ENCODE results near the gene TECPR2. TPM values are rescaled to one million over a fixed set of nuclear protein-coding genes. Genes with fewer than 3 reads are reported as not detected.

Gene TECPR2
- total and polyA plus RNA-seq, 2 of the 13 experiments (the other 11 are each of a cell fraction or from before 2014, with no cell fraction given), result 3.5 to 5.7 TPM

GRCh38 chr14:102516531-102517391, 154.0 kb downstream of the TECPR2 start (continued):
- TF ChIP-seq ATF2 (CRISPR knock-in tag; IDR thresholded peaks at IDR 0.05), result peak; percentile 34; the same call in 1 of the 2 replicates
- TF ChIP-seq RNF219 (CRISPR knock-in tag; IDR thresholded peaks at IDR 0.05), result no peak
- no peak for TF ChIP-seq ZBTB21 (CRISPR knock-in tag; IDR thresholded peaks at IDR 0.05)
- TF ChIP-seq AGO1 (IDR thresholded peaks at IDR 0.05; ENCODE audit: low read depth, low read length, poor library complexity, severe bottlenecking), result no peak
- TF ChIP-seq HES4 (CRISPR knock-in tag; IDR thresholded peaks at IDR 0.05; ENCODE audit: borderline replicate concordance), result peak; percentile 20; the same call in 1 of the 2 replicates
- no peak for TF ChIP-seq AFF4 (CRISPR knock-in tag; IDR thresholded peaks at IDR 0.05)
- TF ChIP-seq ZZZ3 (CRISPR knock-in tag; IDR thresholded peaks at IDR 0.05; ENCODE audit: borderline replicate concordance), result no peak
- TF ChIP-seq AGO2 (optimal IDR thresholded peaks at IDR 0.05; ENCODE audit: low read depth, low read length), result no peak
- no peak for TF ChIP-seq PTBP1 (IDR thresholded peaks at IDR 0.05; ENCODE audit: low read depth, low read length, poor library complexity, severe bottlenecking)
- no peak for TF ChIP-seq ZNF569 (CRISPR knock-in tag; IDR thresholded peaks at IDR 0.05; ENCODE audit: borderline replicate concordance)
- TF ChIP-seq, protein P1, sequence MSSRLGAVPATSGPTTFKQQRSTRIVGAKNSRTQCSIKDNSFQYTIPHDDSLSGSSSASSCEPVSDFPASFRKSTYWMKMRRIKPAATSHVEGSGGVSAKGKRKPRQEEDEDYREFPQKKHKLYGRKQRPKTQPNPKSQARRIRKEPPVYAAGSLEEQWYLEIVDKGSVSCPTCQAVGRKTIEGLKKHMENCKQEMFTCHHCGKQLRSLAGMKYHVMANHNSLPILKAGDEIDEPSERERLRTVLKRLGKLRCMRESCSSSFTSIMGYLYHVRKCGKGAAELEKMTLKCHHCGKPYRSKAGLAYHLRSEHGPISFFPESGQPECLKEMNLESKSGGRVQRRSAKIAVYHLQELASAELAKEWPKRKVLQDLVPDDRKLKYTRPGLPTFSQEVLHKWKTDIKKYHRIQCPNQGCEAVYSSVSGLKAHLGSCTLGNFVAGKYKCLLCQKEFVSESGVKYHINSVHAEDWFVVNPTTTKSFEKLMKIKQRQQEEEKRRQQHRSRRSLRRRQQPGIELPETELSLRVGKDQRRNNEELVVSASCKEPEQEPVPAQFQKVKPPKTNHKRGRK (CRISPR knock-in tag; IDR thresholded peaks at IDR 0.05), result 0 out of 2 replicates have a peak, but pooled peaks have one; percentile 30
- no peak for TF ChIP-seq ELF4 (CRISPR knock-in tag; IDR thresholded peaks at IDR 0.05; ENCODE audit: borderline replicate concordance)
- no peak for TF ChIP-seq ZNF564 (CRISPR knock-in tag; IDR thresholded peaks at IDR 0.05)
- no peak for TF ChIP-seq MLLT10 (CRISPR knock-in tag; IDR thresholded peaks at IDR 0.05)
- no peak for TF ChIP-seq KAT2B (IDR thresholded peaks at IDR 0.05; ENCODE audit: borderline replicate concordance, low read depth, low read length)
- peak; percentile 35; the same call in 1 of the 2 replicates for TF ChIP-seq HOXD1 (CRISPR knock-in tag; IDR thresholded peaks at IDR 0.05)
- no peak for TF ChIP-seq ARID3A (IDR thresholded peaks at IDR 0.05; ENCODE audit: low read depth, low read length)
